Endometrium (tissue), 2 donors: ENCODE results near the gene COL4A2.

Experiments
- FAIRE-seq: peaks from 2 replicates; lab custom pipeline; 2012; peaks lifted over from hg19 to GRCh38; lab: Jason Lieb, UNC
- donor health status: control.
- donor health status: control.

COL4A2 gene

DNA sequence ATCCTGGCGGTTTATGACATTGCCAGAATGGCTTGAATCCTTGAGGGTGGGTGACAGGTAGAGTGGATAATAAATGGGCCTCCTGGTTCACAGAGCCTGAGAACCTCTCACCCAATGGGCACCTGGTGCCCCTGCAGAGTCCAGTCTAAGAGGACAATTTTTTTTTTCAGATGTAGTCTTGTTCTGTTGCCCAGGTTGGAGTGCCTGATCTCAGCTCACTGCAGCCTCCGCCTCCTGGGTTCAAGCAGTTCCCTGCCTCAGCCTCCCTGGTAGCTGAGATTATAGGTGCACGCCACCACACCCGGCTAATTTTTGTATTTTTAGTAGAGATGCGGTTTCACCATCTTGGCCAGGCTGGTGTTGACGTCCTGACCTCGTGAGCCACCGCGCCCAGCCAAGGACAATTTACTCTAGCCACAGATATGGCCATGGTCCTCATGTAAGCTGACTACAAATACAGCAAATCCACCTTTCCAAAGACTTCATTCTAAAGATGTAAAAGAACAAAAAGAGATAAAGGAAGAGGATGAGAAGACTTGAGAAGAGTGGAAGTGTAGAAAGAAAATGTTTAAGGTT, 33.0 kb downstream of the COL4A2 start:
- no peak for FAIRE-seq

DNA sequence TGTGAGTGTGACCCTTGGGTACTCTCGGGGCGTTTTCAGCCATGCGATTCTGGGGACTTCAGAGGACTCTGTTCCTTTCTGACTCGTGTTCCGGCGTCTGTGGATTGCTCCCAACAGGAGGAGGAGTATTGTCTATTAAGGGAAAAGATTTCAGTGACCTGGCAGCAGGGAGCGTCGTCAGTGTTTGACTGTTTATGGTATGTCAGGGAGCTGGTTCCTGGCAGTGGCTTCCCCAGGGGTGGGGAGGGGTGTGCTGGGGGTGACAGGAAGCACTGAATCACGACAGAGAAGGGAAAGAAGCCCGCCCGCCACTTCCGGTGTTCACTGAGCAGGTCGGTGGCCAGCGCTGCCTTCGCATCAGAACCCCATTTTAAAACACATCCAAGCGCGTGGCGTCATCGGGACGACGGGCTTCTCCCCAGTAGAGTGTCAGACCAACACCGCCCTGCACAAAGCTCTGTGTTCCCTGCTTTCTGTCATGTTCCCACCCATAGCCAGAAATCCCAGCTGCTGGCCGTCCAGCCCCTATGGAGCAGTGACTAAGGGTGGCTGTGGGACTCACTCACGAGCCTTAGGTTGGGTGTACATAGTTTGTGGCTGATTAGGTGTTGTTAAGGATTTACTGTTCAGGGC, 33.8 kb downstream of the COL4A2 start:
- FAIRE-seq = no peak

DNA sequence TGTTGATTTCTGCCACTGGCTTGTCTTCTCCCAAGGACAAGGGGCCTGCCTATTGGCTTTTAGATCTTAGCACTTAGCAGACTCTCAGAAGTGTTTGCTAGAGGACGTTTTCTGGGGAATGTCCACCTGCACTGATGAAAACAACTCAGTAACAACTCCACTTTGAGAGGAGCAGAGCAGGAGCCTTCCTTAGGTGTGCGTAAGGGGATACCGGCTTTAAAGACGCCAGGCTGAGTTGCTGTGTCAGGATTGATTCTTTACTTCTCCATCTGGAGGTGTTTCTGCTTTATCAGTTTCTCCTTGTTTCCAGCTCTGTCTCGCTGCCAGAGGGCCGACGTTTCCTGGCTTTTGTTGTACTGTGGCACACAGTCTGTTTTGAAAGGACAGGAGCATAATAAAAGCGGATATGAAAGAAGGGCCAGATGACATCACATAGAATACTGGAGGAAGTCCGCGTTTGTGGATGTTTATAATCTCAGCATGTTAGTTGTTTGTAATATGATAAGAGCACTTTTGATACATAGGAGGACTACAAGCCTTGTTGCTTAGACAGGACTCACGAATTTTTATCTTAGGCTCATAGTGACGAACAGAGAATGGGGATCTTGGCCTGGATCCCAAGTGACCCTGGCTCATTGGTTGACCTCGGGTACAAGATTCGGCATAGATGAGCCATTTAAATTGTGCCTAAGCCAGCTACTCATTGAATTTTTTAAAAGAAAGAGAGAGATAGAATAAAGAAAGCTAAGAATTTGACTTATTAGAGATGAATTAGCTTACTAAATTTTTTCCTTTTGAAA, 34.6 kb downstream of the COL4A2 start:
- FAIRE-seq = peak; percentile 15

DNA sequence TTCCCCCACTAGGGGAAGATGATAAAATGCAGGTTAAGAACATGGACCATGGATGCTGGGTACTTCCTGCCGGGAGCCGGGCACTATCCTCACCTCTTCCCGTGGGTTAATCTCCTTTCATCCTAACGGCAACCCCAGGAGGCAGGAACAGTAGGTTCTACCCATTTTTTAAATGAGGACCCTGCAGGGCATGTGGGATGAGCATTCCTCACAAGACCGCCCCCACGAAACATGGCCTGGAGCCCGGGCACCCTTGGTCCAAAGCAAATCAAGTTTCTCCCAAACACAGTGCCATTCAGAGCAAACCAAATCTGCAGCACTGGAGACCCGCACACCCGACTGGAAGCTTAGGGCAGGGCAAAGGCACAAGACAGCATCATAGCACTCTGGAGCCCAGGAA, 35.4 kb downstream of the COL4A2 start:
- FAIRE-seq = no peak

DNA sequence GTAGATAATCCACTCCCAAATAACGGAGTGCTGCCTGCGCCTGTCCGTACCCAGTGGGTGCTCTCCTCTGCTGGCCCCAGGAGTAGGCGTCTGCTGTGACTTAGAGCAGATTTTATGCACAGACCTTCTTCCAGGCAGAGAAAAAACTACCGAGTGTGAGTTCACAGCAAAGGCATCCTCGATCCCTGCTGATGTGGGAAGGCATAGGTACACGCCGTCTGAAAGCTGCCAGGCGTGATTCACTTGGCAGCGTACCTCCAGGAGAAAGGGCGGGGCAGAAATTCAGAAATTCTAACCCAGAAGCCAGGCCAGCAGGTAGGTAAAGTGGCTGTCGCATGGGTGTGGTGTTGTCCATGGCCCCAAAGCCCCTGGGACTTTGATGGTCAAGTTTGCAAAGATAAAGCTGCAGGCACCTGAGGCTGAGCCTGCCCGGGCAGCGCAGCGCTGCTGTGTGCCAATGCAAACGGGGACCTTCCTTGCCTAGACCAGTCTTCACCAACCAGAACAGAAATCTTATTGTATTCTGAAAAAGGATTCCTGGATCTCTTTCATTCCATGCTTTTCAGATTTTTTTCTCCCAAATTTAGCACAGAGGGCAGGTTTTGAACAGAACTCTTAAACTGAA, 36.3 kb downstream of the COL4A2 start:
- no peak for FAIRE-seq

DNA sequence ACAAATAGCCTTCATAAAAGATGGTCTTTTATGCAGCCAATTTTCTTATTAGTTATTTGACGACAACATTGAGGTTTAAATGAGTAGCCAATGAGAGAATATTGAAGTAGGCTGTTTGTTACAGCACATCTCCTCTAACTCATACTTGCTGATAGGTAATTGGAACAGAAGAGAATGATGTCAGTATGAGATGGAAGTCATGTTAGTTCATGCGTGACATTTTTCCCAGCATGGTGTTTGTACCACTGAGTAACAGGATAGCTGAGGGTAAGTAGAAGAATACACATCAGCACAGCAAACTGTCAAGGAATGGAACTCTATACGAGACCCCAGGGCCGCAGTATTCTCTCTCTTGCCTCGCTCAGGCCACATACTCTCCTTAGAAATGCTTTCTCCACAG, 37.2 kb downstream of the COL4A2 start:
- no peak for FAIRE-seq

DNA sequence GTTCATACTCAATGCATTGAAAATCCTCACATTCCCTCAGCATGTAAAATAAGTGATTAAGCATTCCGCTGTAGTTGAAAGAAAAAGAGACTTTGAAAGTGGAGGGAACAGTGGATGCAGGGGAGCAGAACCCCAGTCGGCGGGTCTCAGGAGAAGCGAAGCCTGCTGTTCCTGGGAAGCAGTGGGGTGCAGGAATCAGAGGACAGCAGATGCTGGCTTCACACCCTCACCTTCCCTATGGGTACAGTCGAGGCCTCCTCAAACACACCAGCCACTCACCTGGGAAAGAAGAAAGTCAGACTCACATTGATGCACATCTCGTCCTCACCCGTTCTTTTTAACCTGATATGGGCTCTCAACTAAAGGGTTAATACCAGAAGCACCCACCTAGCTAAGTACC, 38.2 kb downstream of the COL4A2 start:
- no peak for FAIRE-seq

DNA sequence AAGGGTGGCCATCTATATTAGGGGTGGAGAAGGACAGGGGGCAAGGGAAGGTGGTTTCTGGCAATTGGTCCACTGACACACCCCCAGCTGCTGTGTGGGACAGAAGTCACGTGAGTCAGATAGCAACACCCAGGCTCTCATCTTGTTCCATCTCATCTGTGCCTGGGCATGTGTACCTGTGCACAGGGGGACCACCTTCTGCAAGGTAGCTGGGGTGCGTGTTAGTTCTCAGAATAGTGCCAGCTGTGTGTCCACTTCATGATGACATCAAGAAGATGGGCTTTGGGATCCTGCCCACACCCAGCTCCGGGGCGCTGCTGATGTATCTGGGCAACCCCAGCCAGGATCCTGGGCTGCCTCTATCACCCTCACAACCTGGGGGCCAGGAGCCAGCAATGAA, 38.6 kb downstream of the COL4A2 start:
- FAIRE-seq = no peak

DNA sequence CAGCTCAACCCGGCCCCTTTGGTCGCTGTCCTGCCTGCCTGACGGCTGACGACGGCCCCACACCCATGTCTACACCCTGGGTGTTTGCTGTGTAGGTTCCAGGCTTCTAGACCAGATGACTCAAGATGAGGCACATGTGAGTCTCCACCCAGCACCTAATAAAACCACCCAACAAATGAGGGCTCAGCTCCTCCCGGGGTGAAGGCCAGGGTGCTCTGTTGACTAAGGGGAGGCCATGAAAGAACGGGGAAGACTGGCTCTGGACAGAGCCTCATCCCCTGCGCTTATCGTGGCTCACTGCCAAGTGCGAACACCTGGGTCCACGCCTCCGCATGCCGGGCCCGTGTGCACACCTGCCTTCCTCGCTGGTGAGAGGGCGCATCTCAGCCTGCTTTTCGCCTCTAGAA, 39.6 kb downstream of the COL4A2 start:
- no peak for FAIRE-seq

DNA sequence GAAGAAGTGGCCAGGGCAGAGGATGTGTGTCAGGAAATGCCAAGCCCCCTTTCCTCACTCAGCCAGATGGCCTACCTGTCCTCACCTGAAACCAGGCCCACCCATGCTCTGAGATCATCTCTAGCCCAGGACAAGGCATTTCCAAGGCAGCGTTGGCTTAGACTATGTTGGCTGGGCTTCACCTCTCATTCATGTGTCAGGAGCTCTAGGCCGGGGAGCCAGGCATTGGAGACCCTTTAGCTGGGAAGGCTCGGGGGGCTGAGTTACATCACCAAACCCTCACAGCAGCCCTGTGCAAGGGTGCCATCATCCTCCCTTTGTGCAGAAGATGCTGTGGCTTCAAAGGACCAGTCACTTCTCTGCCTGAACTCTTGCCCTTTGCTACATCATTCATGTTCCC, 40.0 kb downstream of the COL4A2 start:
- FAIRE-seq = no peak

DNA sequence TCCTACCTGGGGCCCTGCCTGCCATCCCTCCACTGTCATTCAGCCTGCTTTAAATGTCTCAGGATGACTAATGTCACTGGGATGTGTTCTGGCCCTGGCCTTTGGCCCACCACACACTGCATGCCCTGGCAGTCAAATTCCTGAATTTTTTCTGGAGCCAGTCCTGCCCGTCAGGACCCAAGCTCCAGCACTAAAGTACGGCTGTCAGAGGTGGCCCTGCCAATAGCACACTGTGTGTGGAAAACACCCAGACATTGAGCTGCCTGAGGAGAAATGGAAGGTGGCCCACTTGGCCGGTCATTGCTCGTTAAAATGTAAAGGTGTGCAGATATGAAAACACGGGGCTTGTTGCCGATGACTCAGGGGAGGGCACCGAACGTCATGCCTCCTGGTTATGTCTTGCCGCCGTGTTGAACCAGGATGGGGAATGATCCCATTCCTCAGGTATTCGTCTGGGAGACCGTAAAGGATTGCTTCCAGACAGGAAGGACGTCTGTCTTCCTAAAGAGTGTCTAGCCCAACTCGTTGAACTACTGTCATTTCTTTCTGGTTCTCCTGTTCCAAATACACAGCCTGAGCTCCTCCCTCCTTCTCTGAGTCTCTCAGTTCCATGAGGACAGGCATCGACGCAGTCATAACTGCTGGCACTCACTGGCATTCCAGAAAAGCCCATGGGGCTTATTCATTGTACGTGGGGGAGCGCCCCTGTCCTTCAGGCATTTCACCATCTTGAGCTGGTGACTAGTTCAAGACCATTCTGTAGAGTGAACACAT, 40.6 kb downstream of the COL4A2 start:
- FAIRE-seq = no peak

DNA sequence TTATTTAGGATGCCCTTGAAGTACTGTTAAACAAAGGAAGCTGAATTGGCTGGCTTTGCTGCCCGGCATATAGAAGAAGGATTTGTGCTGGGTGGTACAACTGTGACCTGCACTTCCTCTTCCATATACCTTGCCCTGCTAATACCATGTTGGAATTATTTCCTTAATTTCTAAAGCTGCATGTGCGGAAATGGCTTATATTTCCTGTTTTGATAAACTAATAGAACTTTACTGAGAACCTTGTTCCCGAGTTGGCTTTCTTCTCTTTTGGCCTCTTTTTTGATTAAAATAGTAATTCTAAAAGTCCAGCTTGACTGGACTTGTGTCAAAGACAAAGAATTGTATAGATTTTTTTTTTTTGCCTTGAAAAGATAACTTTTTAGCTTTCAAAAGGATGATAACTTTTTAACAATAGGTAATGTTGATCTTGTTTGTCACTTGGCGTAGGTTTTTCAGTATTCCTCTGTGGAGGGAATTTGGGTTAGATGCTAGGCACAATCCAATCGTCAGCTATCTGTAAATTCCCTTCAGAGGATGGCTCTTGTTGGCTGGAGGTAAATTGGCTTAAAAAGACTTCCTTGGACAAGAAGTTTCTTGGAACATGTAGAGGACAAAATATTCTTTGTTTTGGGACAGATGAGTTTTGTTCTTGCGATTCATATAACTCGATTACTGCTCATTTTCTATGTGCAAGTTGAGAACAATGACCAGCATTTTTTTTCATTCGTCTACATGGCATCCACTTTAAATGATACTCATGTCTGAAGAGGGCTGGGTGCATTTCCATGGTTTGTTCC, 41.4 kb downstream of the COL4A2 start:
- FAIRE-seq = no peak

DNA sequence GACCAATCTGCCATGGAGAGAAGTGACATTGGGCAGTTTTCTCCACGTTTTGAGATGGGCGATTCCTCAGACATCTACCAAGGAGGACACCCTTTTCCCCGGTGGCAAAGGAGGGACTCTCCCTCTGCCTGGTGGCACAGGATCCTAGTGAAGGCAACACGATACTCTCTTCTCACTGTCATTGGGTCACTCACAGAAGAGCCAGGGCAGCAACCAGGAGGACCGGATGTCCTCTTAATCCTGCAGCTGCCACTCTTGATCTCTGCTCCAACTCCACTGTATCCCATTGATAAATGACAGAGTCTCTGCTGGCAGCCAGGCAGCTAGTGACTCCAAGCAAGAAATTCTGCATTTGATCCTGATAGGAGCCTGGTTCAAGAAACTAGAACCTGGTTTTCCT, 42.2 kb downstream of the COL4A2 start:
- FAIRE-seq = no peak

DNA sequence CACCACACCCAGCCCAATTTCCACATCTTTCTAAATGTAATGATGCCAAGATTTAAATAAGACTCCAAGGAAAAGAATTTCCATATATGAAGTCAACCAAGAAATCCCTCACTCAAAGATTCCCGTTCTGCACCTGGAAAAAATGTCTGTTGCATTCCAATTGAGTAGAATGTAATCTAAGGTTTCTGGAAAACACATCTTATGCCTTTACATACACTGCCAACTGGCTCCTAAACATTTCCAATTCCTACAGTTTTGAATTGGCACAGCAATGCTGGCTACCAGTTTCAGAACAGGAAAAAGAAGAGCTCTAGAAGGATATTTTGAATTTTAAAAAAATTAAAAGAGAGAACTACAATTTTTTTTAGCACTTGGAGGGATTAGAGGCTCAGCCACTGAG, 43.0 kb downstream of the COL4A2 start:
- FAIRE-seq = no peak

DNA sequence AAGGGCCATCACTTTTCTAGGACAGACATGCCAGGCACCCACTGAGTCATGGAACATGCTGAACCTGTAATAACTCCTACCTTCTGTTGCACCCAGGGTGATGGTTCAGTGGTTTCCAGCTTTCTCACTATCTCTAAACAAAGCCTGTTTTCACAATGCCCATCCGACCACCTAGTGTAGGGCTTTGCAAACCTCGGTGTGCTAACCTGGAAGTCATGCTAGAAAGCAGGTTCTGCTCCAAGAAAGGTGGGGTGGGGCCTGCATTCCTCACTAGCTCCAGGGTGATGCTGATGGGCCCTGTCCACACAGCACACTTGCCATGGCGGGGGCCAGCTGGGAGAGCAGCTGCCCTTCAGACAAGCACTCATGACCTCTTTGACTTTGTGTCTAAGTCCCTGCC, 43.4 kb downstream of the COL4A2 start:
- FAIRE-seq = no peak

DNA sequence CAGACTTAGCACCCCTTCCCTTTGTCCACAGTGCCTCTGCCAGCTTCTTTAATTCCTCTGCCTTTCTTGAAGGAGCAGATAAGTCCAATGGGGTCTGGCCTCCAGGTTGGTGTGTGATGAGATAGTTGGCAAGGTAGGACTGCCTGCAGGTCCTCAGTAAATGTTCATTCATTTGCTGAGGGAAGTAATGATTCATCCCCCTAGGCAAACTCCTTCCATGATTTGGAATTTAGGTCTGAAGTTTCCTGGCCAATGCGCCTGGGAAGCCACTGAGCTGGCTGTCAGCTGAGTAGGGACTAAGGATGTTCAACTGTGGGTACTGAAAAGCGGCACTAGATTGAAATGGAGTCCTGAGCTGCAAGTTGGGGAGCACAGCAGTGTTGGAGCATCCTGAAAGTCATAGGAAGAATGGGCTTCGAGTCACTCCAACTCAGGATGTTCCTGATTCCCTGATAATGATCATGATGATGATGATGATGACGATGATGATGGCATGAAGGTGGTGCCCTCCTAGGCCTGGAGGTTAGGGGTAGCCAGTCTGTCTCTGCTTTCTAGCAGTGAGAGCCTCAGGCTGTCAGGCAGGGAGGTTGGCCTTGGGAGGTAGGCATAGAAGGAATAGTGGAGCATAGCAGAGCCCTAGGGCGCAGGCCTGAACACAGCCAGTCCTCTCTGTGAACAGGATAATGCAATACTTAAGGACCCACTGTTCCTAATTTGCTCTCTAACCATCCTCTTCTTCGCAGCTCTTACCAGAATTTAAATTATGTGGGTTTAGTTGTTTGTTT, 44.7 kb downstream of the COL4A2 start:
- no peak for FAIRE-seq

DNA sequence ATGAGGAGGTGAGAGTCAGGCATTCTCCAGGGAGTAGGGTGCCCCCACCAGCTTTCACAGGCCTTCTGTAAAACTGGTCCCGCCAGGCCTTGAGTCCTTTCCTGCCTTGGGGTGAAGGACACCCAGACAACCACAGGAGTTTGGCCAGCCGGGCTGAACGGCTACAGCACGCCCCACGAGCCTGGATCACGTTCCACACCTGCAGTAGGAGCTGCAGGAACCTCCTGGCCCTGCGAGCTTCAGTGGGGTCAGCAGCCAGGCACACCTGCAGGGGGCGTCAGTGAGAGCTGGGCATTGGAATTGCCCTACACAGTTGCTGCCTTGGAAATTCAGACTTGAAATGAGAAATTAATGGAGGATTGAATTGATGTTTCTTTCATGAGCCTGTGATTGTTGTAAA, 45.7 kb downstream of the COL4A2 start:
- FAIRE-seq = no peak

DNA sequence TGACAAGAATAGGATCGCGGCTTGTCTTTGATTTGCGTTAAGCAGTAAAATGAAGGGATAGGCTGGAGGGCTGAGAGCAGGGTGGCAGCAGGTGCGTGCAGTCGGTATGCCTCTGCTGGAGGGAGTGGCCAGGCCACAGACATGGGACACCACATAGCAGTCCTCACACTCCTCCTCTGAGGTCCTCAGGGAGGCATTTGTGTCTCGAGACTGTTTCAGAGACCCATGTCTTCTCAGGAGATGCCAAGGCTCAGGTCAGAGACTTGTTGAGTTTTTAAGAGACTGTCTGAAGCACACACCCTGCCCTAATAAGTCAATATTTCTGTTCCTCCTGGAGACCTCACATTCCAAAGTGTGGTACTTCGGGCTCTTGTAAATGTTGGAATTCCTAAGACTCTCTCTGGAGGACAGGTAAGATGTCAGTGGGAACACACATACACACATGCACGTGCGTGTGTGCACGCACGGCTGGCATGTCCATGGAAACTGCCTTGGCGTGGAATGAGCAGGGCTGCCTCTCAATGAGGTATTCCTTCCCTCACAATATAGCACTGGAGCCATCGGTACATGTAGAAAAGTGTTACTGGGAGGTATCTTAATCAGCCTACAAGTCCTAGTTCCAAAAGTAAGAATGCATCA, 46.4 kb downstream of the COL4A2 start:
- no peak for FAIRE-seq

DNA sequence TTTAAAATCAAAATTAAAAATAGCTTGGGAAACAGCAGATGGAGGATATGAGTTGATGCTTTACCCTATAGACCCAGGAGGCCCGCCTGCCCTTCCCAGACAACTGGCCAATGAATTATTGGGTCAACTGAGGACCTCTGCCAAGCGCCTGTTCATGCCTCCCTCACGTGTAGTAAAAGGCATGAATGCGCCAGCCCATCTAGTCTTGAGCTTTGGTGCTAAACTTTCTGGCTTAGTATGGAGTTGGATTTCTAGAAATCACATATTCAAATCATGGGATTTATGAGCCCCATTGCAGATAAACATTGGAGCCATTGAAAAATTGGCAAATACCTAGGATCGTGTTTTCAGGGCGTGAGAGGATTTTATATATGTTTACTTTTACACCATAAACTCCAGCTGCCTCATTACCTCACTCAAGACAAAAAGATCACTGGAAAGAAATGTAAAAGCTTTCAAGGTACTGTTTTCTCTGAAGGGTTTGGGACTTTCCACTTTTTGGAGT, 47.1 kb downstream of the COL4A2 start:
- FAIRE-seq = no peak
